PC-9 (cell line): ENCODE results near the gene RNF41.

Experiments
- EZH2 ChIP-seq: fragments of 200-600 bp; sonication (generic); IDR thresholded peaks from 2 replicates; pipeline ENCODE4 v1.8.0; 2017; ENCODE audit warnings: antibody characterized with exemption, low read depth
- TF ChIP-seq, protein P1 (sequence below): fragments of 200-600 bp; sonication (generic); conservative IDR thresholded peaks from 2 replicates; pipeline ENCODE4 v1.6.1; 2017; ENCODE audit warnings: mixed run types, antibody characterized with exemption, mild to moderate bottlenecking, moderate library complexity

DNA sequence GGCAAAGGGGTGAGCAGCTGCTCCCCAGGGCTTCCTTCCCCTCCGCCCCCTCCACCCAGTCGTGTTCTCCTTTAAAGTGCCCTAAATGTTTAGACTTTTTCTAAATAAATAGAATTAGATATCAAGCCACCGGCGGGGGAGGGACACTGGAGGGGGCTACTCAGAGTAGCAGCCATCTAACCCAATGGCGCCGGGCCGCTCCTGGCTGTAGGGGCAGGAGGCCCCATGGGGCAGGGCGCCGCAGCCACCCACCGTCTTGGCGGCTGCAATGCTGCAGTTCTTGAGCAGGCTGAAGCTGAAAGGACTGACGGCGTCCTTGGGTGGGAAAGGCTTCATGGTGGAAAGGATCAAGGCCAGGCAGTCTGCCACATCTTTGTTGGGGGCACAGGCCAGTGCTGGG, 21.3 kb upstream of the RNF41 start:
- TF ChIP-seq, protein P1, sequence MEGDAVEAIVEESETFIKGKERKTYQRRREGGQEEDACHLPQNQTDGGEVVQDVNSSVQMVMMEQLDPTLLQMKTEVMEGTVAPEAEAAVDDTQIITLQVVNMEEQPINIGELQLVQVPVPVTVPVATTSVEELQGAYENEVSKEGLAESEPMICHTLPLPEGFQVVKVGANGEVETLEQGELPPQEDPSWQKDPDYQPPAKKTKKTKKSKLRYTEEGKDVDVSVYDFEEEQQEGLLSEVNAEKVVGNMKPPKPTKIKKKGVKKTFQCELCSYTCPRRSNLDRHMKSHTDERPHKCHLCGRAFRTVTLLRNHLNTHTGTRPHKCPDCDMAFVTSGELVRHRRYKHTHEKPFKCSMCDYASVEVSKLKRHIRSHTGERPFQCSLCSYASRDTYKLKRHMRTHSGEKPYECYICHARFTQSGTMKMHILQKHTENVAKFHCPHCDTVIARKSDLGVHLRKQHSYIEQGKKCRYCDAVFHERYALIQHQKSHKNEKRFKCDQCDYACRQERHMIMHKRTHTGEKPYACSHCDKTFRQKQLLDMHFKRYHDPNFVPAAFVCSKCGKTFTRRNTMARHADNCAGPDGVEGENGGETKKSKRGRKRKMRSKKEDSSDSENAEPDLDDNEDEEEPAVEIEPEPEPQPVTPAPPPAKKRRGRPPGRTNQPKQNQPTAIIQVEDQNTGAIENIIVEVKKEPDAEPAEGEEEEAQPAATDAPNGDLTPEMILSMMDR = no peak
- no peak for TF ChIP-seq EZH2
